GM15510 (cell line): ENCODE data around the gene TRAK1.

Source experiments
- POLR2A ChIP-seq: IDR thresholded peaks from 3 replicates; pipeline ENCODE4 v1.6.1; 2011; ENCODE audit warnings: borderline replicate concordance; ENCODE audit not compliant: insufficient read length; ENCODE audit errors: extremely low read depth

TRAK1 gene

GRCh38 chr3:42151596-42152168, 60.5 kb downstream of the TRAK1 start:
- TF ChIP-seq POLR2A, result no peak

GRCh38 chr3:42152193-42152592, 61.0 kb downstream of the TRAK1 start:
- no peak for TF ChIP-seq POLR2A

DNA sequence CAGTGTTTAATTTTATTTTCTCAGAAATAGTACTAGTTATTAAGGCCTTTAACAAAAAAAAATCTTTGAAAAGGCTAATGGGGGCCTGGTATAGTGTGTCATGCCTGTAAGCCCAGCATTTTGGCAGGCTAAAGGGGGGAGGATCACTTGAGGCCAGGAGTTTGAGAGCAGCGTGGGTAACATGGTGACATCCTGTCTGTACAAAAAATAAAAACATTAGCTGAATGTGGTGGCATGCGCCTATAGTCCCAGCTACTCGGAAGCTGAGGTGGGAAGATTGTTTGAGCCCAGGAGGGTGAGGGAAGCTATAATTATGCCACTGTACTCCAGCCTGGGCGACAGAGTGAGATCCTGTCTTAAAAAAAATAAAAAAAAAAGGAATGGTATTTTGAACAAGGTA, 61.9 kb downstream of the TRAK1 start:
- TF ChIP-seq POLR2A, result no peak

- no peak for TF ChIP-seq POLR2A
Measured at GRCh38 chr3:42157540-42158538, 66.7 kb downstream of the TRAK1 start.

- no peak for TF ChIP-seq POLR2A
Measured at GRCh38 chr3:42159147-42159546, 68.0 kb downstream of the TRAK1 start.

- TF ChIP-seq POLR2A, result no peak
Measured at GRCh38 chr3:42159706-42160472, 68.7 kb downstream of the TRAK1 start.

GRCh38 chr3:42161050-42161935, 70.1 kb downstream of the TRAK1 start:
- no peak for TF ChIP-seq POLR2A

DNA sequence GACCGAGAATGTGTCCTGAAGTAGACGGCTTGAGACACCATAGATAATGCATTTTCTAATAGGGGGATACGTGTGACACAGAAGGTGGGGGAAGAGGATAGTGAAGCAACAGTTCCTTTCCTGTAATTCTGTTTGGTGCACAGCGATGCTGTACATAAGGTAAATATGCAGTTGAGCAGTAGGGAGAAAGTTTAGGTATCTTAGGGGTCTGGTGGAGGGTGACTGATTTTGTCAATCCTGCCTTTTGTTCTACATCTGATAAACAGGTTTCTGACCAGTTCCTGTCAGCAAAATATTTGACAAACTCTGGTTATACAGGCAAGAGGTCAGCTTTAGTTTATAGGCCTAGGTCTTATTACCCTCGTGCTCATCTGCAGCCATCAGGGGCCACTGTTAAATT, 71.3 kb downstream of the TRAK1 start:
- TF ChIP-seq POLR2A, result no peak

GRCh38 chr3:42163622-42164244, 72.6 kb downstream of the TRAK1 start:
- TF ChIP-seq POLR2A, result no peak

- no peak for TF ChIP-seq POLR2A
Measured at GRCh38 chr3:42164656-42165055, 73.5 kb downstream of the TRAK1 start.

- TF ChIP-seq POLR2A, result no peak
Measured at GRCh38 chr3:42165211-42165610, 74.1 kb downstream of the TRAK1 start.

DNA sequence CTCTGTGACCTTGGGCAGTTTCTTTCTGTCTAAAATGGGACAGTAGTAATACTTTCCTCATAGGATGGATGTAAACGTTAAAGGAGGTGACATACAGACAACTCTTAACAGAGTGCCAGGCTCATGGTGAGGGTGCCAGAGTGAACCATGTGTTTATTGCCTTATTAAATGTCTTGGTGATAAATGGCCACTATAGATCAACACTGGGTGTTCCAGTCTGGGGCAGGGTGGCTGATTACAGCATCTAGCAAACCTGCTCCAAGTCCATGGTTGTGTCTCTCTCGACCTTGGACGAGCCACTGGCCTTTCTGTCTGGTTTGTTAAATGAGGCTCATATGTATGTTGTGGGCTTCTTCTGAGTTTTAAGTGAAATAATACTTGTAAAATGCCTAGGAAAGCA, 75.1 kb downstream of the TRAK1 start:
- no peak for TF ChIP-seq POLR2A

DNA sequence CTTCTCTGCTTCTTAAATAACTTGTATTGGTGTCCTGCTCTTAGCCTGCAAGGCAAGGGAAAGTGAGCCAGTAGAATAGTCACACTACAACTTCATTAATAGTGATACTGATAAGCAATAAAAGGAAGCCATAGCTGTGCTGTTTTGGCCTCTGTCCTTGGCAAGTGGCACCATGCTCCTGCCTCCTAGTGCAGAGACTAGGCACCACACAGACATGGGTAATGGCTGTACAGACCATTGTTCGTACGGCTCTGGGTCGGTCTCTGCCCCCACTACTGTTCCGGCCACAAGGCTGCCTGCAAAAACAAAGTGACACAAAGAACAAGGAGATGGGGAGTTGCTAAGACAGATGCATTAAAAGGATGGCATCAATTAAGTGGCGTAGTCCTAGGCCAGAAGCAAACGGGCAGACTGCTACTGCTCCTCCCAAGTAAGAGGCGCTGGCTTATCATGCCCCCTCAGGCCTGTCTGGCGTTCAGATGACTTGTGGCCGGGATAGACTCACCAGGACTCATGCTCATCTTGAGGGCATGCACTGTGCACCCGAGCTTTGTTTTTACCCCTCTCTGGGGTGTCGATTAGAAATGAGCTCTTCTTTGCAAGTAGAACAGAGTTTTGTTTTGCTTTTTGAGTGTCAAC, 75.6 kb downstream of the TRAK1 start:
- TF ChIP-seq POLR2A, result no peak
